GM18520 (cell line): ENCODE measurements around the gene GSTM1.

ENCODE experiments used
- ATAC-seq: cut with Tn5 transposase; IDR thresholded peaks from one replicate; pipeline ENCODE4 v1.9.1; 2021; ENCODE audit not compliant: unreplicated experiment

GSTM1 gene

GRCh38 chr1:109687641-109688499 lies at the start of gene GSTM1:
Gene GSTM1, plus strand, starts transcription at chr1:109687817. Its CDS starts 57 bp downstream, at chr1:109687874.
- ATAC-seq = peak; percentile 82

GRCh38 chr1:109639063-109639840 lies 48.4 kb upstream of the GSTM1 start:
- ATAC-seq = no peak

- no peak for ATAC-seq
Observed at GRCh38 chr1:109639841-109640184, 47.8 kb upstream of the GSTM1 start.

DNA sequence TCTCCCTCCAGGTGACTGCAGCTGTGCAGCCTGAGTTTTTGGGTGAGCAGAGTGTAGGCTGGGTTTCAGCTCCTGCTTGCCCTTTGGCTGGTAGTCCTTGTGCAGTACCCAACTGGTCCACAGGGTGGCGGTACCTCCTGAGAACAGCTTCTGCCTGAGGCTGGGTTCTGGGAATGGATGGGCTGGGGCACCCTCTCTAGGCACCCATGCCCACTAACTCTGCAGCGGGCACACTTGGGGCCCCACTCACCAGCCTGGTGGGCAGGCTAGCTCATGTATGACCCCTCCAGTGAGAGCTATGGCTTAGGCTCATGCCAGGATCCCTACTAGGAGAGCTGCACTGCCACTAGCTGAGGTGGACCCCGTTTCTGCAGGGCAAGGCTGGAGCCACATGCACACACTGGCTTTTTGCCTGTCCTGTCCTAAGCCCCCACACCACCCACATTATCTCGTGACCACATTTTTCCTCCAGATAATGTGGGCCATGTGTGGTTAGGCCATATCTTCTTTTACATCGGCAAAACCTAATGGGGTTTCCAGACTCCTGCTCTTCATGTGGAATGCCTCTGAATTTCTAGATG lies 47.2 kb upstream of the GSTM1 start:
- ATAC-seq = no peak

- no peak for ATAC-seq
Observed at GRCh38 chr1:109641078-109641740, 46.4 kb upstream of the GSTM1 start.

- ATAC-seq = no peak
Observed at GRCh38 chr1:109641861-109642260, 45.8 kb upstream of the GSTM1 start.

- ATAC-seq = no peak
Observed at GRCh38 chr1:109642626-109643025, 45.0 kb upstream of the GSTM1 start.

GRCh38 chr1:109643385-109644230 lies 44.0 kb upstream of the GSTM1 start:
- ATAC-seq = peak; percentile 65

DNA sequence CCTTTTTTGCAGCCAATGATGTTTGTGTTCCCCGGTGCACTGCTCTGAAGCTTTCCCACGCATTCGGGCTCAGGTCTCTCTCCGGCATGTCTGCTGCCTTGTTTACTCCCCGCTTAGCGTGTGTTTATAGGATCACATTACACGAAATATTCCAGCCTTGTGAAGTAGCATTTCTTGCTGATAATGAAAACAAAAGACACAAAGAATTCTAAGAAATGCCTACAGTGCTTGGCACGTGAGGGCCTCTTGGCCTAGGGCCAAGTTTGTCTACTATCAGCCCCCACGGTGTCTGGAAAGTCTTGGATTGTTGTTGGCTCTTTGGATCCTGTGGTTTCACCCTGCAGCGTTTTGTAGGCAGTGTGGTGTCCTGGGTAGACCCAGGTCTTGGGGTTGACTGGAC lies 42.9 kb upstream of the GSTM1 start:
- ATAC-seq = no peak

DNA sequence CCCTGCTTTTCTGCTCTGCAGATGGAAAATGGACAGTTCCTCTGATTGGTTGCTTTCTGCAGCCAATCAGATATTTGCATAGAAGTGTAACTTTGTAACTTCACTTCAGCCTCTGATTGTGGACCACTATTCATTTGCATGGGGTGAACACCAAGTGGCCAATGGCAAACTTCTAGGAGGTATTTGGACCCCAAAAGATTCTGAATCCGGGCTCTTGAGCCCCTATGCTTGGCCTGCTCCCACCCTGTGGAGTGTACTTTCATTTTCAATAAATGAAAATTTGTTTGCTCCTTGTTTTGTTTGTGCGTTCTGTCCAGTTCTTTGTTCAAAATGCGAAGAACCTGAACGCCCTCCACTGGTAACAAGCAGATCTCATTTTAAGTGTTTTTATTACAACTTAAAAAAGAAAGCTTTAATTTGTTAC lies 38.1 kb upstream of the GSTM1 start:
- no peak for ATAC-seq

DNA sequence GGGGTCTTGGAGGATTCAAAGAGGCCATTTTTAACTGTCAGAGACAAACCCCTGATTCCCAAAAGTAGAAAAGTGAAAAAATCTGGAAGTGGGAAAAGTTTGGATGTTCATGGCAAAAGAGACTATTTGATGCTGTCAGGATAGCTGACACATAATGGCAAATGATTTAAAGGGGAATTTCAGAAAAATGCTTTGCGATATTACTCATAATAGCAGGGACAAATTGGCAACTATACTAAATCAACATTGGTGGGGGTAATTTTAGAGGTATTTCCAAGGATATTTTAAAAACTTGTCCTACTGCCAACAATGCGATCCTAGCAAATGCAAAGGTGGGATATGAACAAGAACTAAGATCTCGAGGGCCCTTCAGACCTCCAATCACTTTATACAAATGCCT lies 37.0 kb upstream of the GSTM1 start:
- no peak for ATAC-seq

- ATAC-seq = no peak
Observed at GRCh38 chr1:109652402-109652801, 35.2 kb upstream of the GSTM1 start.

DNA sequence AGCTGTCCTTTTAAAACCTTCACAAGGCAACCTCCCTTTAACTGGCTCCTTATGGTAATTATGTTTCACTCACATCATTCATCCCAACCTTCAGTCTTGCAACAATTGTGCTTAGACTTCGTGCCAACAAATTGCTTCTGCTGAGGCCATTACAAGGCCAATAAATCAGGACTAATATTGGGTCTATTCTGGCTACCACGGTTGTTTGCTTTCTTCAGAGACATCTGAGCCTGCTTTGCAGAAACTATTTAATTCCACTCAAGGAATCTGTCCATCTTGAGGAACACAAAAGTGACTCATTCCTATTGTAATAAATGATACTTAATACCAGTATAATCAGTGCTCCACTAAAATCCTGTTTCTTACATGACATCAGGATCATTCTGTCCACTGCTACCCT lies 34.3 kb upstream of the GSTM1 start:
- ATAC-seq = no peak

GRCh38 chr1:109654519-109654918 lies 33.1 kb upstream of the GSTM1 start:
- no peak for ATAC-seq

GRCh38 chr1:109655615-109656519 lies 31.8 kb upstream of the GSTM1 start, which contains the start of gene GSTM4:
Gene GSTM4, plus strand, starts transcription at chr1:109656099. Its CDS starts 291 bp downstream, at chr1:109656390.
- peak; percentile 50 for ATAC-seq

DNA sequence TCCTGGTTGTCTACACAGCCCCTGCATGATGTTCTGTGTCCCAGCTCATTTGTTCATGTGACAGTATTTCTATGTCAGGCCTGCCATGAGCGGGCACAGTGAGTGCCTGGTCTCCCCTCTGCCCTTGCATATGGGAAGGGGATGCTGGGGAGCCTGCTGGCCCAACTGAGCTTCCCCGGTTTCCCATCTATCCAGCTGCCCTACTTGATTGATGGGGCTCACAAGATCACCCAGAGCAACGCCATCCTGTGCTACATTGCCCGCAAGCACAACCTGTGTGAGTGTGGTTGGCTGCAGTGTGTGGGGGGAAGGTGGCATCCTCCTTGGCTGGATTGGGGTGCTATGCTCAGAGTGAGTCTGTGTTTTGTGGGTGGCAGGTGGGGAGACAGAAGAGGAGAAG lies 30.2 kb upstream of the GSTM1 start:
- ATAC-seq = no peak

GRCh38 chr1:109657970-109658369 lies 29.6 kb upstream of the GSTM1 start:
- no peak for ATAC-seq

DNA sequence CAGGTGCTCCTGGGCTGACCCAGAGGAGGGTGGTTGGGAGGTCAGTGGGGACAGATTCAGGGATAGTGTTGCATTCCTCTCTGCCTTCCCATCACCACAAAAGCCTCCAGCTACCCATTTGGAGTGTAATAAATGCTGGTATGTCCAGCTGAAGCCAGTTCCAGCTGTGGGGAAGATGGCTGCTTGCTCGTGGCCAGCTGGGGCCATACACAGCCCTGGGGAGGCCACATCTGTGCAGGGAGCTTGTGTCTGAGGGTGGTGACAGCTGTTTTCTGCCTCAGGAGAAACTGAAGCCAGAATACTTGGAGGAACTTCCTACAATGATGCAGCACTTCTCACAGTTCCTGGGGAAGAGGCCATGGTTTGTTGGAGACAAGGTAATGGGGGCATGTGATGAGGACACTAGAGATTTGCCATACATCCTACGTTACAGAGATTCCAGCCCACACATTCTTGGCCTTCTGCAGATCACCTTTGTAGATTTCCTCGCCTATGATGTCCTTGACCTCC lies 29.0 kb upstream of the GSTM1 start:
- no peak for ATAC-seq

DNA sequence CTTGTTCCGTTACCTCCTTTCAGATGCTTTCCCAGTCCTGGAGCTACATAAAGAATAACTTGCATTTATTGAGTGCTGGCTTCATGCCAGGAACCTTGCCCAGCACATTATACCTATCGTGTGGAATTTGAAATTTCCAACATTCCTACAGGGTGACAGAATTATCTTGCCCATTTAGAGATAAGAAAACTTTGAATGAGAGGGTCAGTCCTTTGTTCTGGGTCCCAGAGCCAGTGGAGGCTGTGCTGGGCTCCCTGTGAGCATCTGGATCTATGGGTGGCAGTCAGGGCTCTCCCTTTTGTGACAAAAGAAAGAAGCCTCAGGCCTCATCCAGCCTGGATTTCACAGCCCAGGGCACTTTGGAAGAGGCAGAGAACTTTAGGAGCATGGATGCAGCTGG lies 28.5 kb upstream of the GSTM1 start:
- ATAC-seq = no peak
